HS-27A (cell line): Measurements from ENCODE around the gene PLXNA3.

Source experiments
- DNase-seq: peaks from one replicate; pipeline ENCODE4 v3.0.0-alpha.2; 2012; ENCODE audit warnings: low read depth, missing footprints

PLXNA3 gene

DNA sequence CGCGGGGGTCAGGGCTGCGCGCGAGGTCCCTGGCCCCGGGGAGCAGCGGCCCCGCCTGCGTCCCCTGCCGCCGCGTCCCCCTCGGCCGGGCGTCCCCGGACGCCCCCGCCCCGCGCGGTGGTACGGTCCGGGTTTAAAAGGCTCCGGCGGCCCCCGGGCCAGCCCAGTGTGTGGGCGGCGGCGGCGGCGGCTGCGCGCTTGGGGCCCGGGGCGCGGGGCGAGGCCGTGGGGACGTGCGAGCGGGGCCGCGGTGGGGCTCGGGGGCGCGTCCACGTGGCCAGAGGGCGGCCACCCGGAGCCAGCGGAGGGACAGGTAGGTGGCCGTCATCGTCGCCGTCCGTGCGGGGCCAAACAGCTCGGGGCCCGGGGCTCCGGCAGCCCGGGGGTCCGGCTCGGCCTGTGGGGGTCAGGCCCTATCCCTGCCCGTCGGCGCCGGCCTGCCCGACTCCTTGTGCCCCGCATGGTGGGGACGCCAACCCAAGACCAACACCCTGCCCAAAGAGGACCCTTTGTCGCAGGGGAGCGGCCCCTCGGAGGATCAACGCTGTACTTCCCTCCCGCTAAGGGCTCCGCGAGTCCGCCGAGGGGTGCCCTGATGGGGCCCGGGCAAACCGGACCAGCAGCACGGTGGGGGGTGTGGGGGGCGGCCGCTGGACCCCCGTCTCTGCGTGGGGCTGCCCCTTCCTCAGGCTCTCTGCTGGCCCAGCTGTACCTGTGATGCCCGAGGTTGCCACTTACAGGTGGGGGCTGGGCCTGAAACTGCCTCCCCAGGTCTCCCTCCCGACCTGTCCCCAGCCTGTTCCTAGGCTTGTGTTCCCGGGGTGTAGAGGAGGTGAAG, at the start of gene PLXNA3:
TSS of gene PLXNA3 (plus strand) at position 166 of the 838 bp plus-strand sequence. CDS start 1,903 bp downstream, outside the sequence.
- no peak for DNase-seq

DNA sequence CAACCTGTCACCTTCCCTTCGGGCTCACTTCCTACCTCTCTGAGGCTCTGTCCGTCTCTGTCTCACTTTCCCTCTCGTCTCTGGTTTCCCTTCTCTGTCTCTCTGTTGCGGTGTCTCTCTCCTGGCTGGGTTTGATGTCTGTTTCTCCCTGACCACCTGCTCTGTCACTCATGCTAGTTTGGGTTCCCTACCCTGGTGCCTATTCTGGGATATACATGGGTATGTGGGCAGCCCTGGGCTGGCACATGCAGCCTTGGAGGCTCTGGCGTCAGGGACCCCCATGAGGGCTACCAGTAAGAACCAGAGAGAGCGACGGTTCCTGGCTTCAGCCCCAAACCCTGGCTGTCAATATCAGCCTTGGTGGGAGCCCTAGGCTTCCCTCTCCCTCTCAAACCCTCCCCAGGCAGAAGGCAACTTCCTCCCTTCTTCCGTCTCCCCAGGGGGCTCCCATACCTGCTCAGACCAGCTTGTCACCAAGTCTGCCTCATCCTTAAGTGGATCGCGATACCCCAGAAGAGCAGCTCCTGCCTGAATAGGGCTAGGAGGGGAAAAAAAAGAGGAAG, 49.3 kb upstream of the PLXNA3 start:
- DNase-seq = no peak

DNA sequence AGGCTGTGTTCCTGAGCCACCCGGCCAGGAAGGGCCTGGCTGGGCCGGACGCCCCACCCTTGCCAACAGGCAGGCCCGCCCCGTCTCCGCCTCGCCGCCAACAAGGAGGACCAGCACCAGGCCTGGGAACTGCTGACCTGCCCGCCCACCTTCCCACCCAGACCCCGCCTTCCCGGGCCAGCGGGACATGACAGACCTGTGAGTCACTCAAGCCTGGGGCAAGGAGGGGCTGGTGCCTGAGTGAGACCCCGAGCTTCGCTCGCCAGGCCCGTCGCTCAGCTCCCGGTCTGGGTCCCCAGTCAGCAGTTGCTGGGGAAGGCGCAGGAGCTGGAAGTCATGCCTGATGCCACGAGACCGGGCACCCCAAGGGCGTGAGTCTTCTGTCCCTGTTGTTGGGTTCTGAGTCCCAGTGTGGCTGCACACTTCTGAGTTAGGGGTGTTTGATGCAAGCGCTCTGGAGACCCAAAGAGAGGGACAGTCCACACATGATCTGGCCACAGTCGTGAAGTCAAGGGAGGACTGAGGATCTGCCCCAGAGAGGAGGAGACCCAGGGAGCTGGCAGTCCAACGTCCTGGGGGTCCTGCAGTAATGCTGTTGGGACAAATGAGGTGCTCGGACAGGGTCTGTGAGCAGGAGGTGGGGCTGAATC, 48.7 kb upstream of the PLXNA3 start, which contains the start of gene DNASE1L1:
TSS of gene DNASE1L1 (minus strand) at position 33 of the 650 bp plus-strand sequence. CDS start 3,686 bp downstream, outside the sequence.
- no peak for DNase-seq

DNA sequence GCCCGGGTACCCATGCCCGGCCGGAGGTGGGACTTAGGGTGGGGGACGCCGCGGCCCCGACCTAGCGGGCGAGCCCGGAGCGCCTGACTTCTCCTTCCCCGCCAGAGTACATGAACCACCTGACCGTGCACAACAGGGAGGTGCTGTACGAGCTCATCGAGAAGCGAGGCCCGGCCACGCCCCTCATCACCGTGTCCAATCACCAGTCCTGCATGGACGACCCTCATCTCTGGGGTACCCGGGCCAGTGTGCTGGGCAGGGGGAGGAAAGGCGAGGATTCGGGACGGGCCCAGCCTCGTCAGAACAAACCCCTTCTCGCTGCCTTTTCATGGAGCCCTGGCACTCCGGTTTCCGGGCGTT, 46.1 kb upstream of the PLXNA3 start:
- no peak for DNase-seq

DNA sequence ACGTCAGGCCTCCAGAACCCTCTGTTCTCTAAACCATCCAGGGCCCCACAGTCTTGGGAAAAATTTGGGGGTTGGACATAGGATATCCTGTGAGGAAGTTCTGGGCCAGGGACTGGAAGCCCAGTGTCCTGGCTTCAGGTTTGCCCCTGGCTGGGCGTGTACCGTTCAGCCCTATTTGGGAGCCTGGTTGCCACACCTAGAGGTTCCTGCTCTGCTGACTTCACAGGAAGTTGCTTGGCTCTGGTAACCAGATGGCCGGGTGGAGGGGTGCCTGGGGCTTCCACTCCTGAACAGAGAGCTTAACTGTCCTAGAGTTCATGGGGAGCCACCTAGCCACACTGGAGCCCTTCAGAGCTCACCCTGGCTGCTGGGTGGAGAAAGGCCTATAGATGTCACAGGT, 45.6 kb upstream of the PLXNA3 start:
- DNase-seq = no peak

DNA sequence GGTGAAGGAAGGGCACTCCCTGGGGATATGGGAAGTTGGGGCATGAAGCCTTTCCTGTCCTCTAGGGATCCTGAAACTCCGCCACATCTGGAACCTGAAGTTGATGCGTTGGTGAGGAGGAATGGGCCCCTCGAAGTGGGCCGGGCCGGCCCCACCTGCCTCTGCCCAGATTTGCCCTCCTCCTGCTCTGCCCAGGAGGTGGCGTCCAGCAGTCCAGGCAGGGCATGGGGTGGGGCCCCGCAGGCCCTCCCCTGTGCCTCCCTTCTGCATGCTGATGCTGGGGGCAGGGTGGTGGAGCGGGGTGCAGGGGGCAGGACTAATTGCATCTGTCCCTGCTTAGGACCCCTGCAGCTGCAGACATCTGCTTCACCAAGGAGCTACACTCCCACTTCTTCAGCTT, 44.9 kb upstream of the PLXNA3 start:
- no peak for DNase-seq

GRCh38 chrX:154417157-154417556, 40.9 kb upstream of the PLXNA3 start:
- no peak for DNase-seq

DNA sequence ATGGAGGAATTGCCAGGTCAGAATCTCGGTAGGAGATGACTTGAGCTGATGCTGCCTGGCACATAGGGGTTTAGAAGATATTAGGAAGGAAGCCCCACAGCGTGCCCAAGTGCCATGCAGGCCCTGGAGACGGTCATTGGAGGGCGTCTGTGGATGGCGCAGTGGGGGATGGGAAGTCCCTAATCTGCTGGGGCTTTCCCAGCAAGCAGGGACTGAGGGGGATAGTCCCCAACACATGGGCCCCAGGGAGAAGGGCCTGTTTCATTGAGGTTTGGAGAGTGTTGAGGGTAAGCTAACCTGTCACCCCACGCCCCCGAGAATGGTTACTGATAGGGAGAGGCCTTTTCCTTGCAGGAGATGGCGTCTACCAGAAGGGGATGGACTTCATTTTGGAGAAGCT, 38.9 kb upstream of the PLXNA3 start:
- DNase-seq = no peak

DNA sequence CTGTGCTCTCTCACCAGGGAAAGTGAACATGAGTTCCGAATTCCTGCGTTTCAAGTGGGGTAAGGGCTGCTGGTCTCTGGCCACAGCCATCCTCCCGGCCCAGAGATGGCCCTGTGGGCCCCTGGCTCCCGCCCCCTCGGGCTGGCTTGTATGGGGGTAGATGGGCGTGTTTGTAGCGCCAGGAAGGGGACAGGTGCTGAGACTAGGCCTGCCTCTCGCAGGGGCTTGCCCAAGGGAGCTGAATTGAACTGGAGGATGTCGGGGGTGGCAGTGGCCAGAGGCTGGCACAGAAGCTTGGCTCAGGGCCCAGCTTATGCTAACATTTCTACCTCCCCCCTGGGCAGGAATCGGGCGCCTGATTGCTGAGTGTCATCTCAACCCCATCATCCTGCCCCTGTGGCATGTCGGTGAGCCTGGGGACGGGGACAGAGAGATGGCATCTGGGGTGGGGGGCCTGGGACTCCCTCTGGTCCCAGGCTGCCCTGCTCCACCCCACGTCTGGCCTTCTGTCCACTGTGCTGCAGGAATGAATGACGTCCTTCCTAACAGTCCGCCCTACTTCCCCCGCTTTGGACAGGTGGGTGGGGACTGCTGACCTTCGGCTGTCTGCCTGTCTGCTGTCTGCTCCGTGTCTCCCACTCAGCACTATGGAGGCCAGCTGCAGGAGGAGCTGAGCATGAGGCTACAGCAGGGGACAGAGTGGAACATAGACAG, 38.2 kb upstream of the PLXNA3 start:
- DNase-seq = no peak

GRCh38 chrX:154420402-154420756, 37.7 kb upstream of the PLXNA3 start:
- no peak for DNase-seq

- DNase-seq = no peak
These were observed 30.9 kb upstream of the PLXNA3 start for GRCh38 chrX:154426916-154427770.

- DNase-seq = peak; percentile 65
These were observed 29.6 kb upstream of the PLXNA3 start, which contains the start of gene ATP6AP1 for GRCh38 chrX:154428176-154429171. ATP6AP1 (plus strand) TSS chrX:154428677; CDS start chrX:154428693, 16 bp downstream.

DNA sequence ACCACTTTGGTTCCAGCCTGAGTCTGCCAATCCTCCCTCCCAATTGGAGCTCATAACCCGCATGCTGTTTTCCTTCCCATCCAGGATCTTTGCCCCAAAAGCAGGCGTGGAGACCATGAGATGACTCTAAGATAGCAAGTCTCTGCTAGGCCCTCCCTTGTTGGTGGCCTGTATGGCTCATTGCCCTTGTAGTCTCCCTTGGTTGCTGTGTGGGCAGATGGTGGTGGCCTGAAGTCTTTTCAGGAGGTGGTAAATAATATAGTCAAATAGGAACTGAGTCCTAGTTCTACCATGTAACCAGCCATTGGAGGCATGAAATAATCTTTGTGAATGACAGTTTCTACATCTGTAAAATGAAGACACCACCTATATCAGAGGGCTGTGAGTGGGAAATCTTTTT, 28.4 kb upstream of the PLXNA3 start:
- DNase-seq = no peak

DNA sequence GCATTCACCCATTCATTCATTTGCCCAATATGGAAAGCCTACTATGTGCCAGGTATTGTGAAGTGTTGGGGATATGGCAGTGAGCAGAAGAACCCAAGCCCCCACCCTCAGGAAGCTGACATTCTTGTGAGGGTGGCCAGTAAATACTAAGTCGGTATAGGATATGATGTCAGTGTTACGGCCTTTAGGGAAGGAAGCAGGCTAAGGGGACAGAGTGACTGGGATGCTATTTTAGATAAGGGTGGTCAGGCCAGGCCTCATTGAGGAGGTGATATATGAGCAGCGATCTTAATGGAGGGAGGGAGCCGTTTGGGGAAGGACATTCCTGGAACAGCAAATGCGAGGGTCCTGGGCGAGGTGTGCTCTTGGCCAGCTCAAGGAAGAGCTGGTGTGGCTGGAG, 27.6 kb upstream of the PLXNA3 start:
- no peak for DNase-seq

DNA sequence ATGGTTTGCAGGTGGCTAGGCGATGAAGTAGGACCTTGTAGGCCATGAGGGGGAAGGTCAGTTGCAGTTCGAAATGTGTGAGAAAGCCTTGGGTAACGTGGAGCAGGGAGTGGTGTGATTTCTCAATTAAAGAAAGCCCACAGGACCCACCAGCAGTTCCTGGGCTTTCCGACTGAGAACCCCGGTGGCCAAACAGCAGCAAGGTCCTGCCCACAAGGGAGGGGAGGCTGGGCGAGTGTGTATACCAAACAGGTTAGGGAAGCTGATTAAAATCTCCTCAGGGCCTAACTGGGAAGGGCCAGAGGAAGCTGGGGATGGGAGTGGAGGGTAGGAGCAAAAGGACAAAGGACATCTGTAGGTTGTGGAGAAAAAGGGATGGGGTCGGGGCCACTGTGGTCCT, 27.2 kb upstream of the PLXNA3 start:
- no peak for DNase-seq

DNA sequence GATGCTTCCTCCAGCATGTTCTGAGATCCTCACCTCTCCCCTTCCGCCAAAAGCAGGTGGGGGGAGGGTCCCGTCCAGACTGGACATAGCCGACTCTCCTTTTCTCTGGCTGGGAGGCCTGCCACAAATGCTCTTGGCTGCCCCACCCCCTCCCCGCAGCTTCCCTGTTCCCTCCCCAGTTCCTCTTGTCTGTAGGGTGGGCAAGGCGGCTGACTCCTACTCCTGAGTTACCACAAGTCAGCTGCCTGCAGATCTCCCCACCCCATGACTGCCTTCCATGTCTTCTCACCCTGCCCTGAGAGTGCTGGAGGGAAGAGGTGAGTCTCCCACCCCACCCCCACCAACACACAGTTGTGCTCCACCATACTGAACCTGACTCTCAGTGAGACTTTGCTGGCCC, 26.7 kb upstream of the PLXNA3 start:
- DNase-seq = no peak

DNA sequence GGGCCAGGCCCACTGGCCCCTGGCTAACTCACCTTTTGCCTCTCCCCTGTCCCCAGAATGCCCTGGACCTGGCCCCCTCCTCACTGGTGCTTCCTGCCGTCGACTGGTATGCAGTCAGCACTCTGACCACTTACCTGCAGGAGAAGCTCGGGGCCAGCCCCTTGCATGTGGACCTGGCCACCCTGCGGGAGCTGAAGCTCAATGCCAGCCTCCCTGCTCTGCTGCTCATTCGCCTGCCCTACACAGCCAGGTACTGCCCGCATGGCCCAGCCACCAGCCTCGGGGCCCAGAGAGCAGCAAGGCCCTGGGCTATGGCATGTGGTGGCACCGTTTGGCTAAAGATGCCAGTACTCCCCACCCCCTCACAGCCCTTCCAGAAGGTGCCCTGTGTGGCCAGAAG, 25.9 kb upstream of the PLXNA3 start:
- no peak for DNase-seq

DNA sequence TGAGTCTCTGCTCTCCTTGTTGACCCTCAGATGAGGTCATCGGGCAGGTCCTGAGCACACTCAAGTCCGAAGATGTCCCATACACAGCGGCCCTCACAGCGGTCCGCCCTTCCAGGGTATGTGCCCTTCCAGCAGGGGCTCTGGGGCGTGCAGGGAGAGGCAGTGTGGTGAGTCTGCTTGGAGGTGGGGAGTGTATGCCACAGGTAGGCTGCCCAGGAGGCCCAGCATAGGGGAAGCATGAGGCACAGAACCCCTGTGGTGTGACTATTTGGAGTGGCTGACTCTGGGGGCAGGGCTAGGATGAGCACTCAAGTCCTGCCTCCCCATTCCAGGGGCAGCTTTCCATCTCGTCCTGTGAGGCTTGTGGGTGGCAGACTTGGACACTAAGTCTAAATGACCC, 24.5 kb upstream of the PLXNA3 start:
- DNase-seq = no peak

GRCh38 chrX:154434394-154435168, 23.5 kb upstream of the PLXNA3 start:
- no peak for DNase-seq
